Mononuclear cell (primary cell): ENCODE data around the gene NKD2. TPM values are rescaled to one million over a fixed set of nuclear protein-coding genes. Genes with fewer than 3 reads are reported as not detected.

ENCODE experiments used
- H3K27me3 ChIP-seq: 2 replicates; pipeline ENCODE4 v1.6.0; 2011; ENCODE audit warnings: low read length, control low read depth; ENCODE audit not compliant: insufficient read depth
- H3K4me1 ChIP-seq: 2 replicates; pipeline ENCODE4 v1.5.1; 2011; ENCODE audit warnings: mild to moderate bottlenecking, low read length, control low read depth; ENCODE audit not compliant: insufficient read depth
- H3K4me3 ChIP-seq: 2 replicates; pipeline ENCODE4 v1.5.1; 2011; ENCODE audit warnings: mild to moderate bottlenecking, low read length, moderate library complexity
- H3K9me3 ChIP-seq: 2 replicates; pipeline ENCODE4 v1.5.1; 2011; ENCODE audit warnings: low read depth, mild to moderate bottlenecking, control low read depth, low read length
- total RNA-seq: library from RNA; depleted of rRNA; stranded (reverse); fragments of >200 nt; gene quantifications from one replicate; pipeline ENCODE4 v1.2.3, GENCODE V29; 2012

The NKD2 gene, protein sequence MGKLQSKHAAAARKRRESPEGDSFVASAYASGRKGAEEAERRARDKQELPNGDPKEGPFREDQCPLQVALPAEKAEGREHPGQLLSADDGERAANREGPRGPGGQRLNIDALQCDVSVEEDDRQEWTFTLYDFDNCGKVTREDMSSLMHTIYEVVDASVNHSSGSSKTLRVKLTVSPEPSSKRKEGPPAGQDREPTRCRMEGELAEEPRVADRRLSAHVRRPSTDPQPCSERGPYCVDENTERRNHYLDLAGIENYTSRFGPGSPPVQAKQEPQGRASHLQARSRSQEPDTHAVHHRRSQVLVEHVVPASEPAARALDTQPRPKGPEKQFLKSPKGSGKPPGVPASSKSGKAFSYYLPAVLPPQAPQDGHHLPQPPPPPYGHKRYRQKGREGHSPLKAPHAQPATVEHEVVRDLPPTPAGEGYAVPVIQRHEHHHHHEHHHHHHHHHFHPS
- not detected for total RNA-seq

DNA sequence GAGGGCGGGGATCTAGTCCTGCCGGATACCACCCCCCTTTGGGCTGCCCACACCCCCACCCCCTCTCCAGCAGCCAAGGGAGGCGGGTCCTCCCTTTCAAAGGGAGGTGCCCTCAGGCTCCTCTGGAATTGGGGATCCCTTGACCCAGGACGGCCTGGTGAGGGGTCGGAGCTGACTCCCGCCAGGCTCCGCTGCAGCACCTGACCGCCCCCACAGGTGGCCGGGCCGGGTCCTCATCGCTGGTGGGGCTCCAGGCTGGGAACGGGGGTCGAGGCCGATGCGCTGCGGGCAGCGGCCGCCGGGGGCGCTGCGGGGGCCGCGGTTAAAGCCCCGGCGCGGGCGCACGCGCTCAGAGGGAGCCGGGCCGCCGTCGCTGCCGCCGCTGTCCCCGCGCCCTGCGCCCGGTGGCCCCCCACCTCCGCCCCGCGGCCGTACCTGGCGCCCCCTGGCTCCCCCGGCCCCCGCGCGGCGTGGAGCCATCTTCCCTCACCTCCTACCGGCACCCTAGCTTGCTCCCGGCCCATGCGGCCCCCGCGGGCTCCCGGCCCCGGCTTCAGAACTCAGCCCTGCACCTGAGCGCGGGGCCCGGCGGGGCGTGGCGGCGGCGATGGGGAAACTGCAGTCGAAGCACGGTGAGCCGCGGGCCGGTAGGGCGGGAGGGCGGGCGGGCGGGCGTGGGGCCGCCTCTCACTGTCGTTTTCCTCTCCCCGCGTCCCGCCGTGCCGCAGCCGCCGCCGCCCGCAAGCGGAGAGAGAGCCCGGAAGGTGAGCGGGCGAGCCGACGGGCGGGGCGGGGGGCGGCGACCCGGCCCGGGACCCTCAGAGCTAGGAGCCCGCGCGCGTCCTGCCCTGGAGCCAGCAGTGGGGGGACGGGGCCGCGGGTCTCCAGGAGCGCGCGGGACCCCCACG lies at the start of gene NKD2:
Gene NKD2 (plus strand): TSS at position 352 of the 908 bp plus-strand sequence. CDS start 256 bp downstream, at position 608.
- no peaks in the 10 kb centered on the region for H3K9me3 ChIP-seq
- peaks cover 36% of the 10 kb centered on the region for H3K27me3 ChIP-seq
- peaks cover 15% of the 10 kb centered on the region for H3K4me1 ChIP-seq
- no peak within 1 kb of the TSS for H3K4me3 ChIP-seq

DNA sequence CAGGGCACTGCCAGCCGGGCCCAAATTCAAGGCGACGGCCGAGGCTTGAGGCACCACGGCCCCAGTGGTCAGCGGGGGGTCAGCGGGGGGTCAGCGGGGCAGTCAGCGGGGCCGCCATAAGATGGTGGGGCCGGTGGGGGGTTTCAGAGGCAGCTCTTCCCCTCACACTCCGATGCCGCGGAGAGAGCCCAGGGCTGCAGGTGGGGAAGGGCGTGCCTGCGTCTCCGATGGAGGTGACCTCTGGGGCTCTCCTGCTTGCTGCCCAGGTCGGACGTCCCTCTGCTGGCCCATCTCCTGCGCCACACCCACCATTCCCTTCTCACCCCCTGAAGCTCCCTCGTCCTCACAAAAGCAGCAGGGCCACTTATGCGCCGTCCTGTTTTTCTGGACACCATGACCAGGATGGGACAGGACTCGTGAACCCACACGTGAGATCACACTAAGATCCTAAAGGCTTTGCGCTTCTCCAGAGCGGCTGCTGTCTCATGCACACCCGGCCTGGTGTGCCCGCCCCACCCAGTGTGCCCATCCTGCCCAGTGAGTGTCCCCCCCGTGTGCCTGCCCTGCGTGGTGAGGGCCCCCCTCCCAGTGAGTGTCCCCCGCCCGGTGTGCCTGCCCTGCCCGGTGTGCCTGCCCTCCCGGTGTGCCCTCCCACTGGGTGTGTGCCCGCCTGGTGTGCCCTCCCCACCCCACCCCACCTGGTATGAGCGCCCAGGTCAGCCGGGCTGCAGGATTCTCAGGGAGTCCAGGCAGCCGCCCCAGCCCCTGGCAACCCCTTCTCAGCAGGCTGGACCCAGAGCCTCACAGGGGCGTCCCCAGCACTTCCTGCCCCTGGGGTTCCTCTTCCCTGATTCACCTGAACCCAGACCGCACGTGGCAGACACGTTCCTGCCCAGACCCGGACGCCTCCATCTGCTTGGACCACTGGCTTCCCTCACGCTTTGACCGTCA lies 48.7 kb upstream of the NKD2 start:
- Histone ChIP-seq H3K4me3 (no peak overlapping the region), H3K27me3 (peaks cover 3% of the 10 kb centered on the region), H3K9me3 (no peaks in the 10 kb centered on the region), H3K4me1 (peaks cover 26% of the 10 kb centered on the region)

DNA sequence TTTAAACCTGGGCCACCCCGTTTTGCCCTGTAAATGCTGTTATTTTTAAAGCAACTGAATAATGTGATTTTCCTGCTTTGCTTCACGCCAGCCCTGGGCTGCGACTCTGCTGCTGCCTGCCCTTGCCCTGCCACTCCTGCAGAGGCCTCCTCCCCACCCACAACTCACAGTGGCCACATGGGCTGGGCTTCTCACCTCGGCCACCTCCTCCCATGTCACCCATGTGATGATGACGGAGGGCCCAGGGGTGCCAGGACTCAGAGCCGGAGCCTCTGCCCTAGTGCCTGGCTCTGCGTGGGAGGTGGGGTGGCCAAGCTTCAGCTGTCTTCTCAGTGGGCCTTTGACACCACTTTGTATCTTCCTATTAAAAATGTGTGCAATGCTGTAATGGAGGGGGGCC lies 48.1 kb upstream of the NKD2 start:
- Histone ChIP-seq H3K9me3 (no peaks in the 10 kb centered on the region), H3K4me3 (no peak overlapping the region), H3K4me1 (peaks cover 26% of the 10 kb centered on the region), H3K27me3 (peaks cover 2% of the 10 kb centered on the region)

DNA sequence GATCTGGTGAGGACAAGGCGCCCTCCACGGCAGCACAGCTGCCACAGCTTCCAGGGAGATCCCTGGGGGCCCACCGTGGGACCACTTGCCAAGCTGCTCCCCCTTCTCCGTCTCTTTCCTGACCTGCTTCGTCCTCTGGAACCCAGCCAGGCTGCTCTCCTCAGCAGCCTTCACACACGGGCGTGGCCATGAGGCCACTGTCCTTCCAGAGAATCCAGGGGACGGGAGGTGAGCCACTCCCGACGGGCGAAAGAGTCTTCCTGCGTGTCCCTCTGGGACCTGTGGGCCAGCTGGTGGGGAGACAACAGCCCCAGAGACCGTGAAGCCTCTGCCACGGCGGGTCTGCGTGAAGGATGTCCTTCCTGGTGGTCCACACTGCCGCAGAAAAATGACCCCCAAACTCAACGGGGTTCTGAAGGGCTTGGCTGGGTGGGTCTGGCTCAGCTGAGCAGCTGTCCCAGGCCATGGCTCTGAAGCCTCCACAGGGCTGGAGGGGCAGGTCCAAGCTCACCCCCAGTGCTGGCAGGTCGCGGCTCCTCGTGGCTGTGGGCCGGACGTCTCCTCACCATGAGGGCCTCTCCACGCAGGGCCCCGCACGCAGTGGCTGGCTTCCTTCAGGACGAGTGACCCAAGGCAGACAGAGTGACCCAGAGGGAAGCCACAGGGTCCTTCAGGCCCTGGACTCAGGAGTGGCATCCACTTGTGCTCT lies 47.4 kb upstream of the NKD2 start:
- no peaks in the 10 kb centered on the region for H3K9me3 ChIP-seq
- peaks cover 26% of the 10 kb centered on the region for H3K4me1 ChIP-seq
- no peak overlapping the region for H3K4me3 ChIP-seq
- H3K27me3 ChIP-seq: no peaks in the 10 kb centered on the region

DNA sequence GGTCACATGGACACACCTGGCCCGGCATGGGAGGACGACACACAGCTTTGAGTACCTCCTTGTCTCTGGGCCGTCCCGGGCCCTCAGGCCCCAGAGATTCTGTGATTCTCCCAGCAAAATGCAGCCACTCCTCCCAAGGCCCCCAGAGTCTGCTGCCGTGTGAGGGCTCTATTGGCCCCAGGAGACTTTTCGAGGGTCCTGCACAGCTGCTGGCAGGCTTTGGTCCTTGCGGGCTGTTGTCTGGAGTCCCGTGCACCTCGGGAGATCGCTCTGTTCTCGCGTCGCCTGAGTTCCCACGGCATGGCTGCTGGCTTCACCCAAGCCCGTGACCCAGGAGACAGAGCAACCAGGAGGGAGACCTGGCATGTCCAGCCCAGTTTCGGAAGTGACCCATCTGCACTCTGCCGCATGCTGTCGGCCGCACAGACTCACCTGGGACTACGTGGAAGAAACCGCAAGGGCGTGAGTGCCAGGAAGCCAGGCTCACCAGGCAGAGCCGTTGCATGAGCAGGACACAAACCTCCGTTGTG lies 46.8 kb upstream of the NKD2 start:
- Histone ChIP-seq H3K4me3 (no peak overlapping the region), H3K9me3 (no peaks in the 10 kb centered on the region), H3K4me1 (peaks cover 23% of the 10 kb centered on the region), H3K27me3 (peaks cover under 1% of the 10 kb centered on the region)

DNA sequence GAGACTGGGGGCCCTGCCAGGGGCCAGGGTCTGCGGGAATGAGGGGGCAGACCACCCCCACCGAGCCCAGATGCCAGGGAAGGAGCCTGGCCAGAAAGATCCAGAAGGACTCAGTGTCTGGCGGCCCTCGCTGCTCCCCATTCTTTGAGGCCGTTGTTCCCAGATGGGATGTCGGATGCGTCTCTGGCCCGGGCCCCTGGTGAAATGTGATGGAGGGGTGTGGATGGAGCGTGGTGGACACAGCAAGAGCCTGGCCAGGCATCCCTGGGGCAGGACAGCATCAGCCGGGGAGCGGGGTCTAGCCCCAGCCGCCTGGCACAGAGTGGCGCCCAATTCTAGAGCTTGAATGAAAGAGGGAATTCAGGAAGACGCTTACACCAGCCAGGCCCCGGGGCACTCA lies 46.2 kb upstream of the NKD2 start:
- Histone ChIP-seq H3K4me3 (no peak overlapping the region), H3K9me3 (no peaks in the 10 kb centered on the region), H3K27me3 (peaks cover 3% of the 10 kb centered on the region), H3K4me1 (peaks cover 17% of the 10 kb centered on the region)

DNA sequence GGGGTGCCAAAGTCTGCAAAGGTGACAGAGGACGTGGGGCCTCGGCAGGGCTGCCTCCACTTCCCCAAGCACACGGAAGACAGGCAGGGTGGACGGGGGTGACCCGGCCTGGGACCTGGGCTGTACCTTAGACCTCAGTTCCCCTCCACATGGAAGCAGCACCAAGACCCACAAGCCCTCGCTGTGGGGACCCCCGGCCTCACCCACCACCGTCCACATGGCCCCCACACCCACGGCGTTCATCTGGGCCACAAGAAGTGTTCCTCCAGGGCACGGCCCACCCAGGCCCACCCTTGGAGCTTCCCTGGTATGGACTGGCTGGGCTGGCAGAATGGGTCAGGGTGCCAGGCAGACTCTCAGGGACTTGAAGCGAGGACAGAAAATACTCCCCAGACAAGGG lies 45.8 kb upstream of the NKD2 start:
- Histone ChIP-seq H3K4me1 (peaks cover 13% of the 10 kb centered on the region), H3K27me3 (peaks cover 6% of the 10 kb centered on the region), H3K9me3 (no peaks in the 10 kb centered on the region), H3K4me3 (no peak overlapping the region)

DNA sequence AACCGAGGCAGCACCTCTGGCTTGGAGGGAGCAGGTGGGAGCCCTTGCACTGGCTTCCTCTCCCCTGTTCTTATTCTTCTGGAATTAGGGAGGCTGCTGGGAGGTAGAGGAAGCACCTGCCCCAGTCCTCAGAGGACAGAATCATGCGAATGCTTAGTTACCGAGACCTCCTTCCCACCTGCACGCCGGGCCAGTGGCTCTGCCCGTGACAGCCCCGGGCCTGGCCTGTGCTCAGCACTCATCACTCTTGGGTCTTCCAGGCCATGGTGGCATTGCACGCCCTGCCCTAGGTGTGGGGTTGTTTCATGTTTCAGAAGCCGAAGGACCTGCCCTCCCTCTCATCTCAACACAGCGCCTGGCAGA lies 45.3 kb upstream of the NKD2 start:
- Histone ChIP-seq H3K4me1 (peaks cover 12% of the 10 kb centered on the region), H3K9me3 (no peaks in the 10 kb centered on the region), H3K4me3 (no peak overlapping the region), H3K27me3 (peaks cover 11% of the 10 kb centered on the region)

DNA sequence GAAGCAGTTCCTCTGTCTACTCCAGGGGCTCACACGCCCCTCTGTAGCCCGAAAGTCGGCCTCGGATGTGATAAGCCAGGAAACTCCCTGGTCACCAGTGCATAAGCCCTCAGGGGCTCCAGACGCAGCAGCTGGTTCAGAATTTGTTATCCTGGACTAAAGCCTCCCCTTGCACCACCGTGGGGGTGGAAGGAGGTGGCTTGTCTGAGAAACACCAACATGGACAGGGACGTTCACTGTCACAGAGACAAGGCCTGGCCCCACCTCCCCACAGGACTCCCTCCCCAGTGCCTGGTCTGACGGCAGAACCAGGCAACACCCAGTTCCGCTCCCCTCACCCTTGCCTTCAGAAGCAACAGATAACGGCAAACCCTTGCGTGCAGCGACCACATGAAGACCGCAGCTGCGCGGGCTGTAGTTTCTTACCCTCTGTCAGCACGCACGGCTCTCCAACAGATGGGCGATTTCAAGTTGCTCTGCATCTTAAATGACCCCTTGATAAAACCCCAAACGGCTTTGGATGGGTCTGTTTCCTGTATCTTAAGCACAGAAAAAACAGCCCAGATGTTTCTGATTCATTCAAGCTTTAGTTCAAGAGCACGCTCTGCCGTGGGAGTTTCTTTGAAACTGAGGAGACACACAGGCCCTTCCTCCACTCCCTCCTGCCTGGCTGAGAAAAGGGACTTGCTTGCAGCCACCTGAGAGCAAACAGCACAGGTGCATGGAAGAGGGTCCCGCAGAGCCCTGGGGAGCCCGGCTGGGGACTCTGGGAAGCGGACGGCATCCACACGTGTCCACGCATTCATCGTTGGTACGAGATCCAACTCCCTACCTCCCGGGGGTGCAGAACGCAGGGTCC lies 44.7 kb upstream of the NKD2 start:
- Histone ChIP-seq H3K27me3 (peaks cover 17% of the 10 kb centered on the region), H3K9me3 (no peaks in the 10 kb centered on the region), H3K4me3 (no peak overlapping the region), H3K4me1 (peaks cover 12% of the 10 kb centered on the region)

DNA sequence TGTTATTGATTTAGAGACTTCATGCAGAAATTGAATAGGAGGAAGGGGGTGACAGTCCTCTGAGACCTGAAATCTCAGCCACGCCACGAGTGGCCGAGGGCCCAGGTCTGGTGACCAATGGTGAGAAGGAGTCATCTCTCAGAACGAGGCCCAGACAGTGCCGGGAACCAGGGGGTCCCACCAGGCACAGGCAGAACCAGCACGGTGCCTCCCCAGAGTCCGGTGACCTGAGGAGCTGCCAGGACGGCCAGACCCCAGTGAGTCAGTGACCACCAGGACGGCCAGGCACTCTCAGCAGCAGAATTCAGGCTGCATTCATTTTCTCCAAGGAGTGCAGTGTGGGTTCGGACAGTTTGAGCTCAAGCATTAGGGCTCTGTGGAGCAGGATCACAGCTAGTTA lies 43.8 kb upstream of the NKD2 start:
- Histone ChIP-seq H3K4me1 (peaks cover 12% of the 10 kb centered on the region), H3K4me3 (no peak overlapping the region), H3K9me3 (no peaks in the 10 kb centered on the region), H3K27me3 (peaks cover 23% of the 10 kb centered on the region)

DNA sequence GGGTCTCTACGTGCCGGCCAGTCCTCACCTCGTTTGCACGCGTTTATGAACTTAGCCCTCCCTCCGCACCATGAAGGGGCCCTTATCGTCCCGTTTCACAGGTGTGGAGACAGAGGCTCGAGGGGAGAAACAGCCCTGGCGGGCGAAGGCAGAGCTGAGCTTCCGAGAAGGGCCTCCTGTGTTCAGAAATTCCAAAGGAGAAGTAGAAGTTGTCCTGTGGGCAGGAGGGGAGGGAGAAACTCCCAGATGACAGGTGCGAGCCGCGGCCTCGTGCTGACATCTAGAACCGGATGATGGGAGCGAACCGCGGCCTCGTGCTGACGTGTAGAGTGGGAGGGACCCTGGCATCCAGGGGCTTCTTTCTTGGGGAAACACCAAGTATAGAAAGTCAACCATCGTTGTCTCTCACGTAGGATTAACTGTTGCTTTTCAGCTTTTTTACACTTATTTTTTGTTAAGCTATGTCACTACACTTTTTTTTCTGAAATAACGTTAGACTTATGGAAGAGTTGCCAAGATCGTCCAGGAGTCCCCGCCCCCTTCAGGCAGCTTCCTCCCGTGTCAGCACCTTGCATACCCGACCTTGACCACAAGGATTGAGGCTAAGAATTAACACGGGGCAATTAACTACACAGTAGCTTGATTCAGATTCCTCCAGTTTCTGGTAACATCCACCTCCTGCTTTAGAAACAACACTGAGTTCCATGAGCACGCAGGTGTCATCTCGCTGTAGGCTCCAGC lies 42.8 kb upstream of the NKD2 start:
- H3K4me3 ChIP-seq: no peak overlapping the region
- no peaks in the 10 kb centered on the region for H3K9me3 ChIP-seq
- H3K4me1 ChIP-seq: peaks cover 12% of the 10 kb centered on the region
- H3K27me3 ChIP-seq: peaks cover 23% of the 10 kb centered on the region

DNA sequence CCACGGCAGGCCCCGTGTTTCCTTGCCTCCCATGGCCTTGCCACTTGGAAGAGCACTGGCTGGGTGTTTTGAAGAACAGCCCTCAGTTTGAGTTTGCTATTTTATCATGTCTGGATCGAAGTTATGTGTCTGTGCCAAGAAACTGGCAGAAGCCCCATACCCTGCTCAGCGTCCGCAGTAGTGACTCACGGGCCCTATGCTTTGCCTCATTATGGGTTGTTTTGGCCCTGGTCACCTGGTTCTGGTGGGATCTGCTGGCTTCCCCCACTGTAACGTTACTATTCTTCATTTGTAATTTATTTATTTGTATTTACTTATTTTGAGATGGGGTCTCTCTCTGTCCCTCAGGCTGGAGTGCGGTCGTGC lies 42.3 kb upstream of the NKD2 start:
- Histone ChIP-seq H3K4me3 (no peak overlapping the region), H3K9me3 (no peaks in the 10 kb centered on the region), H3K4me1 (peaks cover 12% of the 10 kb centered on the region), H3K27me3 (peaks cover 23% of the 10 kb centered on the region)

DNA sequence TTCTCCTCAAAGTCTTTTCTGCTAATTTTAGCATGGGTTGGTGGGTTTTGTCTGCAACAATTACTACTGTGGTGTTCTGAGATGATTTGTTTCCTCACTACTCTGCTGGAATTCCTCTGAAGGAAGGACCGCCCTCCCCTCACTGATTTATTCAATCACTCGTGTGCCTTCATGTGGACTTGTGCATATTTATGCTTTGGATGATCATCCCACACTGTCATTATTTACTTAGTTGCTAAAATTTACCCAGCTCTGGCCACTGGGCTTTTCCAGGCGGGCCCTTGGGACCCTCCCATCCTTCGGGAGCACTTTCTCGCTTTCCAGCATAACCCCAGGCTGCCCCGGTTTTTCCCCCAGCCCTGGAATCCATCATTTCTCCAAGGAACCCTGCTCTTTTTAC lies 41.7 kb upstream of the NKD2 start:
- Histone ChIP-seq H3K9me3 (no peaks in the 10 kb centered on the region), H3K4me3 (no peak overlapping the region), H3K4me1 (peaks cover 12% of the 10 kb centered on the region), H3K27me3 (peaks cover 23% of the 10 kb centered on the region)
